HepG2 (cell line): Measurements from ENCODE around the gene MOXD1. TPM values are rescaled to one million over a fixed set of nuclear protein-coding genes. Genes with fewer than 3 reads are reported as not detected.

Source experiments
- ATAC-seq: fragments of 200-7000 bp; cut with Tn5 transposase; 3 replicates; pipeline ENCODE4 v1.9.1; 2020; ENCODE audit warnings: mild to moderate bottlenecking, moderate library complexity
- BruUV-seq: library from RNA; stranded (reverse); fragments of 400-500 nt; replicated peaks from 2 replicates; lab custom pipeline; 2021; lab: Mats Ljungman, UMichigan
- CTCF ChIA-PET: fragments of 300-600 bp; formaldehyde crosslinking; extraction: SDS; loops from one replicate; lab custom pipeline; 2021; ENCODE audit warnings: low total read pairs, inconsistent platforms, low intra/inter-chr PET ratio; lab: Yijun Ruan, JAX
- POLR2A ChIA-PET: fragments of 350-600 bp; sonication (Branson Sonifier 250); formaldehyde crosslinking; loops from one replicate; lab custom pipeline; 2020; ENCODE audit warnings: antibody characterized with exemption, inconsistent platforms; lab: Yijun Ruan, JAX
- DNase-seq: peaks from one replicate; pipeline ENCODE4 v3.0.0-alpha.2; 2015; ENCODE audit warnings: low spot score
- FAIRE-seq: peaks from 3 replicates; lab custom pipeline; 2011; peaks lifted over from hg19 to GRCh38; lab: Jason Lieb, UNC
- H2AFZ ChIP-seq: one replicate; pipeline ENCODE4 v1.6.1; 2011; ENCODE audit warnings: low read length, inconsistent platforms
- H3K27ac ChIP-seq: fragments of 300-600 bp; 3 replicates; pipeline ENCODE4 v1.8.0; 2011; ENCODE audit warnings: mixed run types, mild to moderate bottlenecking, mixed read lengths, low read length, inconsistent platforms; ENCODE audit not compliant: insufficient read depth; ENCODE audit errors: extremely low read length
- H3K27me3 ChIP-seq, 2 experiments: fragments of 200-600 bp in 1 of 2; 2 replicates in 1 of 2; 3 replicates in 1 of 2; pipeline versions ENCODE4 v1.6.0 to v1.8.0; 2011; ENCODE audit warnings: low read length in 2 of 2, mild to moderate bottlenecking in 2 of 2, moderate library complexity in 2 of 2, inconsistent platforms in 1 of 2; ENCODE audit not compliant: insufficient read depth in 2 of 2, control insufficient read depth in 1 of 2
- H3K36me3 ChIP-seq, 2 experiments: fragments of 200-600 bp in 1 of 2; replicated peaks in 1 of 2; 2 replicates in 1 of 2; 3 replicates in 1 of 2; pipeline versions ENCODE4 v1.5.1 to v1.8.0; 2011; ENCODE audit warnings: low read length in 2 of 2, inconsistent platforms in 1 of 2; ENCODE audit not compliant: insufficient read depth in 2 of 2, control insufficient read depth in 1 of 2
- H3K4me1 ChIP-seq: 2 replicates; pipeline ENCODE4 v1.5.1; 2012; ENCODE audit warnings: low read length, inconsistent platforms; ENCODE audit not compliant: insufficient read depth
- H3K4me2 ChIP-seq: 2 replicates; pipeline ENCODE4 v1.6.0; 2011; ENCODE audit warnings: low read depth, low read length, inconsistent platforms
- H3K4me3 ChIP-seq, 3 experiments: fragments of 200-600 bp in 1 of 3; sonication (generic), shearing (Covaris generic) in 1 of 3; replicated peaks in 1 of 3; 2 replicates each; pipeline ENCODE4 v1.5.1; 2011 to 2016; ENCODE audit warnings: low read length in 3 of 3, inconsistent platforms in 2 of 3, low read depth in 2 of 3, mild to moderate bottlenecking in 2 of 3, control low read depth in 1 of 3, mixed read lengths in 1 of 3; ENCODE audit not compliant: insufficient read depth in 1 of 3
- H3K79me2 ChIP-seq: one replicate; pipeline ENCODE4 v1.6.1; 2011; ENCODE audit warnings: low read length, inconsistent platforms; ENCODE audit not compliant: insufficient read depth
- H3K9ac ChIP-seq: 2 replicates; pipeline ENCODE4 v1.6.0; 2011; ENCODE audit warnings: mild to moderate bottlenecking, low read depth, low read length, inconsistent platforms; ENCODE audit not compliant: insufficient read depth
- H3K9me3 ChIP-seq: 2 replicates; pipeline ENCODE4 v1.5.1; 2012; ENCODE audit warnings: mild to moderate bottlenecking, low read length
- H4K20me1 ChIP-seq: 2 replicates; pipeline ENCODE4 v1.6.0; 2011; ENCODE audit warnings: inconsistent platforms, mild to moderate bottlenecking, low read length, moderate library complexity; ENCODE audit not compliant: insufficient read depth
- FOSL1 ChIP-seq: sonication (generic); formaldehyde crosslinking; IDR thresholded peaks from 2 replicates; pipeline ENCODE4 v1.9.0; 2021; ENCODE audit warnings: missing genetic modification reagents, borderline replicate concordance
- GRHL1 ChIP-seq: sonication (generic); formaldehyde crosslinking; conservative IDR thresholded peaks from 2 replicates; pipeline ENCODE4 v1.8.0; 2022; ENCODE audit warnings: missing genetic modification reagents
- MEIS1 ChIP-seq: sonication (generic); formaldehyde crosslinking; IDR thresholded peaks from 2 replicates; pipeline ENCODE4 v1.9.0; 2021; ENCODE audit warnings: mild to moderate bottlenecking, missing genetic modification reagents, moderate library complexity, borderline replicate concordance
- MIXL1 ChIP-seq: IDR thresholded peaks from 2 replicates; pipeline ENCODE4 v1.6.1; 2016
- TFAP4 ChIP-seq: sonication (generic); IDR thresholded peaks from 2 replicates; pipeline ENCODE4 v1.6.1; 2016; ENCODE audit warnings: low read depth, borderline replicate concordance
- ZFP36L2 ChIP-seq: sonication (generic); formaldehyde crosslinking; IDR thresholded peaks from 2 replicates; pipeline ENCODE4 v1.4.0; 2020; ENCODE audit warnings: missing genetic modification reagents
- ZNF281 ChIP-seq: sonication (generic); formaldehyde crosslinking; IDR thresholded peaks from 2 replicates; pipeline ENCODE4 v1.4.0; 2020; ENCODE audit warnings: missing genetic modification reagents, borderline replicate concordance
- WGBS: methylation state at CpG from one replicate; pipeline ENCODE4 v1.1.6; 2017; ENCODE audit warnings: low lambda C conversion rate; 5-methylcytosine and 5-hydroxymethylcytosine counted together
- in situ Hi-C: cut with HindIII; loops from 2 replicates; pipeline ENCODE4 v1.10.0; 2017; ENCODE audit warnings: low pct_unique_long_range_greater_than_20kb; ENCODE audit not compliant: extremely low pct_ligation_motif_present
- intact Hi-C: fragments of 100-400 bp; cut with micrococcal nuclease; formaldehyde crosslinking; loops from one replicate; pipeline ENCODE4 v1.10.0; 2022; ENCODE audit not compliant: unreplicated experiment
- polyA plus RNA-seq, 8 experiments: library from polyadenylated mRNA; depleted of rRNA in 3 of 8; stranded (reverse) in 7 of 8; unstranded in 1 of 8; fragments of >200 nt; fragmentation: Illumina TruSeq in 4 of 8; extraction: Trizol in 4 of 8; gene quantifications; 2 replicates each; pipeline versions ENCODE4 v1.2.1 to v1.2.3, GENCODE V29; 2011 to 2016; ENCODE audit warnings: low read depth in 4 of 8, missing spikeins in 1 of 8, mixed read lengths in 1 of 8; ENCODE audit not compliant: insufficient read depth in 1 of 8
- total RNA-seq, 5 experiments: library from RNA; depleted of rRNA; stranded (reverse); fragments of >200 nt; fragmentation: Illumina TruSeq; extraction: Trizol; gene quantifications; 2 replicates each; pipeline ENCODE4 v1.2.3, GENCODE V29; 2016; ENCODE audit warnings: low read depth in 1 of 5

The MOXD1 gene
- total and polyA plus RNA-seq, 2 of the 13 experiments (the other 11 are each of a cell fraction or from before 2014, with no cell fraction given): 0.03 TPM; not detected in 1

- Histone ChIP-seq H3K4me1 (no peaks in the 10 kb centered on the region), H2AFZ (no peak overlapping the region), H3K9ac (no peak overlapping the region), H3K36me3 (no peaks in the 10 kb centered on the region), H4K20me1 (no peaks in the 10 kb centered on the region), H3K4me2 (no peak overlapping the region)
- in situ Hi-C loops: no loop called here
- DNase-seq (no peak), ATAC-seq (no peak)
- BruUV-seq: no TSS peak
- intact Hi-C loops: no loop called here
- TF ChIP-seq FOSL1 (CRISPR knock-in tag): no peak
- TF ChIP-seq, all 625 proteins: peak for 0
- POLR2A ChIA-PET: no interaction called here
- H3K27me3 ChIP-seq: no peaks in the 10 kb centered on the region
- H3K79me2 ChIP-seq: no peaks in the 10 kb centered on the region
- no peak overlapping the region for H3K4me3 ChIP-seq
- CTCF ChIA-PET: no interaction called here
- H3K9me3 ChIP-seq: no peaks in the 10 kb centered on the region
- no peak overlapping the region for H3K27ac ChIP-seq
- FAIRE-seq: no peak
Observed at GRCh38 chr6:132265451-132266097, 135.7 kb downstream of the MOXD1 start.

GRCh38 chr6:132264021-132264500, 137.2 kb downstream of the MOXD1 start:
- Histone ChIP-seq H3K4me3 (no peak overlapping the region), H3K27ac (no peak overlapping the region), H4K20me1 (no peaks in the 10 kb centered on the region), H3K4me2 (no peak overlapping the region), H3K36me3 (no peaks in the 10 kb centered on the region), H3K9me3 (no peaks in the 10 kb centered on the region), H3K79me2 (no peaks in the 10 kb centered on the region), H3K9ac (no peak overlapping the region), H2AFZ (no peak overlapping the region), H3K27me3 (no peaks in the 10 kb centered on the region), H3K4me1 (no peaks in the 10 kb centered on the region)
- CTCF ChIA-PET: no interaction called here
- no TSS peak for BruUV-seq
- intact Hi-C loops (no loop called here), in situ Hi-C loops (no loop called here)
- no peak for FAIRE-seq
- POLR2A ChIA-PET: no interaction called here
- no peak for DNase-seq
- ATAC-seq: no peak
- TF ChIP-seq ZNF281 (CRISPR knock-in tag) (no peak), MIXL1 (no peak), ZFP36L2 (CRISPR knock-in tag) (no peak), MEIS1 (no peak), GRHL1 (CRISPR knock-in tag) (no peak), TFAP4 (no peak)
- WGBS: 13% methylated on average over 6 of the region's 6 CpGs
